ENCODE results near the gene SYNJ1. TPM values are rescaled to one million over a fixed set of nuclear protein-coding genes. Genes with fewer than 3 reads are reported as not detected.

Gene SYNJ1
- total RNA-seq, 3 donors from 2014 or later (not counting 1 experiment from before 2014, with no cell fraction given), result 16.2 to 22.4 (median 20.1) TPM

DNA sequence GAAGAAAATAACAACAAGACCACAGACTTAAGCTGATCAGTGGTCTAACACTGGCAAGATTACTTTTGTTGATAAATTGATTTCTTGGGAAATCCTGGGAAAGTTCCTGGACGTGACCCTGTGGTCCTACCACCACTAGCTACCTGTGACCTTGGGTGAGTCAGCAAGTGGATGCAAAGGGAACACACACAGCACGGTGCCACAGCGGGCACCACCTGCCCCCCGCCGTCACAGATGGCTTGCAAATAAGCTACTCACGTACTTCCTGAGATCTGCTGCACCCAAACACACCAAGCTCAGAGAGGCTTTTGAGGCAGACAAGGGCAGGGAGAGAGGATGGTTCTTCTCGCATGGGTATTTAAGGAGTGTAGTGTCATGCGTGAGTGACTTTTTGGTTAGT is 128.3 kb downstream of the SYNJ1 start:
- H3K4me1 ChIP-seq (ENCODE audit: control insufficient read depth, insufficient read depth, low read length), result no peaks in the 10 kb centered on the region
- Mint-ChIP-seq H3K4me1 (no peaks in the 10 kb centered on the region), H3K36me3 (peaks cover 14% of the 10 kb centered on the region), H3K9me3 (no peaks in the 10 kb centered on the region), H3K27ac (peak overlapping the region in 1 of 2 donors; percentile 10), H3K27me3 (ENCODE audit: low read depth in 2 of 2) (no peaks in the 10 kb centered on the region), H3K4me3 (no peak overlapping the region)
- no peaks in the 10 kb centered on the region for H3K9me3 ChIP-seq (ENCODE audit: control insufficient read depth, insufficient read depth, low read length)
- no peak overlapping the region for H3K4me3 ChIP-seq (ENCODE audit: low read length)
- 75% methylated on average over 6 of the region's 8 CpGs for WGBS (ENCODE audit: insufficient coverage)
- H3K27ac ChIP-seq (ENCODE audit: low read length), result no peak overlapping the region
- TF ChIP-seq, protein P1, sequence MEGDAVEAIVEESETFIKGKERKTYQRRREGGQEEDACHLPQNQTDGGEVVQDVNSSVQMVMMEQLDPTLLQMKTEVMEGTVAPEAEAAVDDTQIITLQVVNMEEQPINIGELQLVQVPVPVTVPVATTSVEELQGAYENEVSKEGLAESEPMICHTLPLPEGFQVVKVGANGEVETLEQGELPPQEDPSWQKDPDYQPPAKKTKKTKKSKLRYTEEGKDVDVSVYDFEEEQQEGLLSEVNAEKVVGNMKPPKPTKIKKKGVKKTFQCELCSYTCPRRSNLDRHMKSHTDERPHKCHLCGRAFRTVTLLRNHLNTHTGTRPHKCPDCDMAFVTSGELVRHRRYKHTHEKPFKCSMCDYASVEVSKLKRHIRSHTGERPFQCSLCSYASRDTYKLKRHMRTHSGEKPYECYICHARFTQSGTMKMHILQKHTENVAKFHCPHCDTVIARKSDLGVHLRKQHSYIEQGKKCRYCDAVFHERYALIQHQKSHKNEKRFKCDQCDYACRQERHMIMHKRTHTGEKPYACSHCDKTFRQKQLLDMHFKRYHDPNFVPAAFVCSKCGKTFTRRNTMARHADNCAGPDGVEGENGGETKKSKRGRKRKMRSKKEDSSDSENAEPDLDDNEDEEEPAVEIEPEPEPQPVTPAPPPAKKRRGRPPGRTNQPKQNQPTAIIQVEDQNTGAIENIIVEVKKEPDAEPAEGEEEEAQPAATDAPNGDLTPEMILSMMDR (IDR thresholded peaks at IDR 0.05), result no peak
- ATAC-seq (no peak), DNase-seq (no peak)
- no peaks in the 10 kb centered on the region for H3K27me3 ChIP-seq (ENCODE audit: control insufficient read depth, insufficient read depth, low read length)
- intact Hi-C loops (cut with micrococcal nuclease), result no loop called here
- H3K36me3 ChIP-seq (ENCODE audit: control insufficient read depth, insufficient read depth, low read length), result peaks cover 38% of the 10 kb centered on the region

DNA sequence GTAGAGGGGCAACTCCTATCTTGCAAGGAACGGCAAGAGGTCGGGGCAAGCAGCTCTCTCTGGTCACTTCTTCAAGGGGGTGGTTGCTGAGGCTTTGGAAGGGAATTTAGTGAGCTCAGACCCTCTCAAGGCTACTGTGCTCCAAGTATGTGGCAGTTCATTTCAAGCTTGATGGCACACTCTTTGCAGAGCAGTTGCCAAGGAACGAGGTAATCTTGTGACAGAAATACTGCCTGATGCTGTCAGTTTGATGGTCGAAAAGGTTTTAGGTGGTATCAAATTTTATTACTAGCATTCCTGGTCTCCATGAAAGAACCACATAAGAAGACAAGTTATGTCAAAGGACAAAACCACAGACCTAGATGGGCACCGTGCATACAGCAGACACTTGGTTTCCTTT is 128.7 kb downstream of the SYNJ1 start:
- Histone ChIP-seq H3K27me3 (ENCODE audit: control insufficient read depth, insufficient read depth, low read length) (no peaks in the 10 kb centered on the region), H3K4me3 (ENCODE audit: low read length) (no peak overlapping the region), H3K27ac (ENCODE audit: low read length) (no peak overlapping the region), H3K4me1 (ENCODE audit: control insufficient read depth, insufficient read depth, low read length) (no peaks in the 10 kb centered on the region), H3K9me3 (ENCODE audit: control insufficient read depth, insufficient read depth, low read length) (no peaks in the 10 kb centered on the region), H3K36me3 (ENCODE audit: control insufficient read depth, insufficient read depth, low read length) (peaks cover 34% of the 10 kb centered on the region)
- Mint-ChIP-seq H3K9me3 (no peaks in the 10 kb centered on the region), H3K27me3 (ENCODE audit: low read depth in 2 of 2) (no peaks in the 10 kb centered on the region), H3K4me3 (no peak overlapping the region), H3K4me1 (no peaks in the 10 kb centered on the region), H3K36me3 (peaks cover 10% of the 10 kb centered on the region), H3K27ac (peak overlapping the region in 1 of 2 donors; percentile 10)
- ATAC-seq (no peak), DNase-seq (no peak)
- intact Hi-C loops (cut with micrococcal nuclease), result no loop called here
- WGBS (ENCODE audit: insufficient coverage), result 74% methylated on average over 5 of the region's 5 CpGs
- TF ChIP-seq, protein P1 (IDR thresholded peaks at IDR 0.05), result no peak

DNA sequence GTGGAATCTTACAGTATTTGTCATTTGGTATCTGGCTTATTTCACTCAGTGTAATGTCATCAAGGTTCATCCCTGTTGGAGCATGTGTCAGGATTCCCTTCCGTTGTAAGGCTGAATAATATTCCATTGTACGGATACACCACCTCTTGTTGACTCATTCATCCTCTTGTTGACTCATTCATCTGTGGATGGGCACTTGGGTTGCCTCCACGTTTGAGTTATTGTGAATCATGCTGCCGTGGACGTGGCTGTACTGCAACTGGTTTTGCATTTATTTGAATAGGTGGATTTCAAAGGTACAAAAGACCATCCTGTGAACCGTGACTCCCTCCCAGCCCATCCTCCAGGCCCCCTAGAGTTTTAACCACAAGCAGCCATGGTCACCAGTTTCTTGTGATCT is 130.6 kb downstream of the SYNJ1 start:
- 80% methylated on average over 6 of the region's 6 CpGs for WGBS (ENCODE audit: insufficient coverage)
- TF ChIP-seq, protein P1 (IDR thresholded peaks at IDR 0.05), result no peak
- Histone ChIP-seq H3K36me3 (ENCODE audit: control insufficient read depth, insufficient read depth, low read length) (peaks cover 15% of the 10 kb centered on the region), H3K27me3 (ENCODE audit: control insufficient read depth, insufficient read depth, low read length) (no peaks in the 10 kb centered on the region), H3K4me1 (ENCODE audit: control insufficient read depth, insufficient read depth, low read length) (no peaks in the 10 kb centered on the region), H3K9me3 (ENCODE audit: control insufficient read depth, insufficient read depth, low read length) (no peaks in the 10 kb centered on the region), H3K4me3 (ENCODE audit: low read length) (no peak overlapping the region), H3K27ac (ENCODE audit: low read length) (no peak overlapping the region)
- no peak overlapping the region for H3K4me3 Mint-ChIP-seq
- no peaks in the 10 kb centered on the region for H3K27me3 Mint-ChIP-seq (ENCODE audit: low read depth in 2 of 2)
- peaks cover 8% of the 10 kb centered on the region for H3K36me3 Mint-ChIP-seq
- DNase-seq, result no peak
- no peaks in the 10 kb centered on the region for H3K4me1 Mint-ChIP-seq
- H3K9me3 Mint-ChIP-seq, result no peaks in the 10 kb centered on the region
- no peak for ATAC-seq
- H3K27ac Mint-ChIP-seq, result no peak overlapping the region
- intact Hi-C loops (cut with micrococcal nuclease), result no loop called here

DNA sequence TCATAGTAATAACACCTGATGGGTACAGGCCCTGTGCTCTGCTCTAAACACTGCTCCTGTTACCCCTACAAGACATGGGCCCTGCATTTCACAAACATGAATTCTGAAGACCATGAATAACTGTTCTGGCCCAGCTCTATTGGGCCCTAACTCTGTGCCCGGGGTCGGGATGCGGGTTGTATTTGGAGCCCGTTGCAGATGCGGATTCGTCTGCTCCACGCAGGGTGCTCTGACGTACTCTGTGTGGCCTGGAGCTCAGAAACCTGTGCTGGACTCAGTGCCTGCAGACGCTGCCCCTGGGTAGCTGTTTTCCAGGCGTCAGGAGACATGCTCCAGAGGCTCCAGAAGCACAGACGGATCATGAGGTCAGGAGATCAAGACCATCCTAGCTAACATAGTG is 132.4 kb downstream of the SYNJ1 start:
- Mint-ChIP-seq H3K4me1 (no peaks in the 10 kb centered on the region), H3K36me3 (peaks cover 8% of the 10 kb centered on the region), H3K4me3 (no peak overlapping the region), H3K27ac (no peak overlapping the region), H3K27me3 (ENCODE audit: low read depth in 2 of 2) (no peaks in the 10 kb centered on the region), H3K9me3 (no peaks in the 10 kb centered on the region)
- WGBS (ENCODE audit: insufficient coverage), result 96% methylated on average over 11 of the region's 11 CpGs
- Histone ChIP-seq H3K27me3 (ENCODE audit: control insufficient read depth, insufficient read depth, low read length) (no peaks in the 10 kb centered on the region), H3K4me3 (ENCODE audit: low read length) (no peak overlapping the region), H3K36me3 (ENCODE audit: control insufficient read depth, insufficient read depth, low read length) (peaks cover 7% of the 10 kb centered on the region), H3K9me3 (ENCODE audit: control insufficient read depth, insufficient read depth, low read length) (no peaks in the 10 kb centered on the region), H3K27ac (ENCODE audit: low read length) (no peak overlapping the region), H3K4me1 (ENCODE audit: control insufficient read depth, insufficient read depth, low read length) (no peaks in the 10 kb centered on the region)
- intact Hi-C loops (cut with micrococcal nuclease), result no loop called here
- DNase-seq, result no peak
- TF ChIP-seq, protein P1 (IDR thresholded peaks at IDR 0.05), result no peak
- ATAC-seq, result no peak
